Brain pericyte (primary cell): ENCODE measurements around the gene ATXN3.
"Not testable (repeated sequence)": the region's sequence is repeated elsewhere in the genome, so short reads cannot be mapped to it uniquely, and the experiment has no call there.

ENCODE experiments used
- DNase-seq: peaks from one replicate; pipeline ENCODE4 v3.0.0-alpha.2; 2012; ENCODE audit warnings: low read depth, low spot score

Gene ATXN3

GRCh38 chr14:92074555-92074954 lies 31.8 kb downstream of the ATXN3 start:
- no peak for DNase-seq

- DNase-seq: no peak
Observed at GRCh38 chr14:92058006-92058917, 48.1 kb downstream of the ATXN3 start.

GRCh38 chr14:92049781-92050180 lies 56.6 kb downstream of the ATXN3 start:
- DNase-seq: no peak

GRCh38 chr14:92049221-92049620 lies 57.2 kb downstream of the ATXN3 start:
- not testable (repeated sequence) for DNase-seq

- not testable (repeated sequence) for DNase-seq
Observed at GRCh38 chr14:92045904-92046303, 60.5 kb downstream of the ATXN3 start.

GRCh38 chr14:92041766-92042165 lies 64.6 kb downstream of the ATXN3 start:
- DNase-seq: not testable (repeated sequence)

GRCh38 chr14:92041203-92041602 lies 65.2 kb downstream of the ATXN3 start:
- DNase-seq: no peak

- no peak for DNase-seq
Observed at GRCh38 chr14:92040431-92041051, 65.8 kb downstream of the ATXN3 start.

GRCh38 chr14:92039719-92040430 lies 66.5 kb downstream of the ATXN3 start, which contains the start of gene TRIP11:
Gene TRIP11, minus strand, starts transcription at chr14:92040059. Its CDS starts 374 bp downstream, at chr14:92039685.
- peak; percentile 78 for DNase-seq

GRCh38 chr14:92039063-92039718 lies 67.2 kb downstream of the ATXN3 start:
- peak; percentile 24 for DNase-seq

- DNase-seq: no peak
Observed at GRCh38 chr14:92037989-92038388, 68.4 kb downstream of the ATXN3 start.

GRCh38 chr14:92035890-92036289 lies 70.5 kb downstream of the ATXN3 start:
- no peak for DNase-seq

- DNase-seq: no peak
Observed at GRCh38 chr14:92033906-92034687, 72.3 kb downstream of the ATXN3 start.

- no peak for DNase-seq
Observed at GRCh38 chr14:92033433-92033832, 72.9 kb downstream of the ATXN3 start.

GRCh38 chr14:92026548-92027190 lies 79.7 kb downstream of the ATXN3 start:
- DNase-seq: no peak

- DNase-seq: no peak
Observed at GRCh38 chr14:92022036-92022435, 84.3 kb downstream of the ATXN3 start.

GRCh38 chr14:92021523-92021922 lies 84.9 kb downstream of the ATXN3 start:
- no peak for DNase-seq

GRCh38 chr14:92014040-92014439 lies 92.3 kb downstream of the ATXN3 start:
- DNase-seq: no peak

- DNase-seq: no peak
Observed at GRCh38 chr14:92012121-92012748, 94.1 kb downstream of the ATXN3 start.

GRCh38 chr14:92010644-92011043 lies 95.7 kb downstream of the ATXN3 start:
- DNase-seq: no peak
